ENCODE measurements around the gene MDFIC. TPM values are rescaled to one million over a fixed set of nuclear protein-coding genes. Genes with fewer than 3 reads are reported as not detected.

Gene MDFIC
- total and polyA plus RNA-seq, 2 experiments from 2014 or later, result 3.0 to 5.2 TPM

DNA sequence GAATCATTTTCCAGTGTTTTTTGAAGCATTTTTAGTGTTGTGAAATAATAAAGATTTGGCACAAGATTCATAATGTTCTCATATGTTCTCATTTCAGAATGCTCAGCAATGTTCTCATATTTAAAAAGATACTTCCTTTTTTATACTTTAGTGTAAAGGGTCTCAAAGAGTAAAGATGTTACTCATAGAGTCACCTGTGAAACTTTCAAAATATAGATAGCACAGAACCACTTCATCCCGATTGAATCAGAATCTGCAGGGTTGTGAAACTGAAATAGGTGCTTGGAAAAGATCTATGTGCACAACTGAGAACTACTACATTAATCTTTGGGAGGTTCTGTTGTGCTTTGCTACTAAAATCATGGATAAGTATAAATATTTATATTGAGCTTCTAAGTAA is 144.7 kb downstream of the MDFIC start:
- H3K27me3 Mint-ChIP-seq (ENCODE audit: insufficient read depth, low read depth, poor library complexity), result no peaks in the 10 kb centered on the region

DNA sequence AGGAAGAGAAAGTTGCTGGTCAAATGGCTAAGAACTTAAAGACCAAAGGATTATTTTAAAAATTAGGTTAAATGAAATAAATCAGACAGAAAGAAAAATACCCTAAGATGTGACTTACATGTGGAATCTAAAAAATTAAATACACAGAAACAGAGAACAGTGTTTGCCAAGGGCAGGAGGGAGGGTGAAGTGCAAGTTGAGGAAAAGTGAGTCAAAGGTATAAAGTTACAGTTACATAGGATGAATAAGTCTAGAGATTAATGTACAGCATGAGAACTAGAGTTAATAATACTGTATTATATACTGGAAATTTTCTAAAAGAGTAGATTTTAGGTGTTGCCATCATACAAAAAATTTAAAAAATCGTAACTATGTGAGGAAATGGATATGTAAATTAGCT is 146.3 kb downstream of the MDFIC start:
- no peaks in the 10 kb centered on the region for H3K36me3 Mint-ChIP-seq (ENCODE audit: low read depth)
- no peaks in the 10 kb centered on the region for H3F3A ChIP-seq (replicated peaks; ENCODE audit: low read depth)
- H3K9me2 ChIP-seq (ENCODE audit: insufficient read depth), result no peaks in the 10 kb centered on the region
- H3K9me3 Mint-ChIP-seq, result no peaks in the 10 kb centered on the region
- ATAC-seq (no peak), DNase-seq (ENCODE audit: low spot score) (no peak)
- H3K4me3 ChIP-seq, result no peak overlapping the region
- H4K20me1 ChIP-seq (replicated peaks; ENCODE audit: insufficient read depth), result no peaks in the 10 kb centered on the region
- H3K4me1 Mint-ChIP-seq, result peaks cover 1% of the 10 kb centered on the region; the same call in 1 of the 3 replicates
- H3K4me2 ChIP-seq, result no peak overlapping the region
- H3K4me3 Mint-ChIP-seq, result no peak overlapping the region
- H3K4me1 ChIP-seq (ENCODE audit: insufficient read depth), result no peaks in the 10 kb centered on the region
- H3K36me3 ChIP-seq (ENCODE audit: insufficient read depth), result no peaks in the 10 kb centered on the region
- TF ChIP-seq NANOG (IDR thresholded peaks at IDR 0.05; ENCODE audit: borderline replicate concordance) (no peak), EZH2 (IDR thresholded peaks at IDR 0.05; ENCODE audit: low read depth, unreplicated experiment) (no peak), STAT1 (IDR thresholded peaks at IDR 0.05; ENCODE audit: unreplicated experiment) (no peak), CREB1 (CRISPR knock-in tag; IDR thresholded peaks at IDR 0.05; ENCODE audit: low read depth) (no peak), ZNF462 (CRISPR knock-in tag; IDR thresholded peaks at IDR 0.05) (no peak), EZH2phosphoT487 (IDR thresholded peaks at IDR 0.05; ENCODE audit: unreplicated experiment) (no peak), JUNB (IDR thresholded peaks at IDR 0.05; ENCODE audit: unreplicated experiment) (no peak), ZNF114 (CRISPR knock-in tag; IDR thresholded peaks at IDR 0.05) (no peak), ZNF331 (CRISPR knock-in tag; IDR thresholded peaks at IDR 0.05; ENCODE audit: low read depth) (no peak)
- TF ChIP-seq, protein P1, sequence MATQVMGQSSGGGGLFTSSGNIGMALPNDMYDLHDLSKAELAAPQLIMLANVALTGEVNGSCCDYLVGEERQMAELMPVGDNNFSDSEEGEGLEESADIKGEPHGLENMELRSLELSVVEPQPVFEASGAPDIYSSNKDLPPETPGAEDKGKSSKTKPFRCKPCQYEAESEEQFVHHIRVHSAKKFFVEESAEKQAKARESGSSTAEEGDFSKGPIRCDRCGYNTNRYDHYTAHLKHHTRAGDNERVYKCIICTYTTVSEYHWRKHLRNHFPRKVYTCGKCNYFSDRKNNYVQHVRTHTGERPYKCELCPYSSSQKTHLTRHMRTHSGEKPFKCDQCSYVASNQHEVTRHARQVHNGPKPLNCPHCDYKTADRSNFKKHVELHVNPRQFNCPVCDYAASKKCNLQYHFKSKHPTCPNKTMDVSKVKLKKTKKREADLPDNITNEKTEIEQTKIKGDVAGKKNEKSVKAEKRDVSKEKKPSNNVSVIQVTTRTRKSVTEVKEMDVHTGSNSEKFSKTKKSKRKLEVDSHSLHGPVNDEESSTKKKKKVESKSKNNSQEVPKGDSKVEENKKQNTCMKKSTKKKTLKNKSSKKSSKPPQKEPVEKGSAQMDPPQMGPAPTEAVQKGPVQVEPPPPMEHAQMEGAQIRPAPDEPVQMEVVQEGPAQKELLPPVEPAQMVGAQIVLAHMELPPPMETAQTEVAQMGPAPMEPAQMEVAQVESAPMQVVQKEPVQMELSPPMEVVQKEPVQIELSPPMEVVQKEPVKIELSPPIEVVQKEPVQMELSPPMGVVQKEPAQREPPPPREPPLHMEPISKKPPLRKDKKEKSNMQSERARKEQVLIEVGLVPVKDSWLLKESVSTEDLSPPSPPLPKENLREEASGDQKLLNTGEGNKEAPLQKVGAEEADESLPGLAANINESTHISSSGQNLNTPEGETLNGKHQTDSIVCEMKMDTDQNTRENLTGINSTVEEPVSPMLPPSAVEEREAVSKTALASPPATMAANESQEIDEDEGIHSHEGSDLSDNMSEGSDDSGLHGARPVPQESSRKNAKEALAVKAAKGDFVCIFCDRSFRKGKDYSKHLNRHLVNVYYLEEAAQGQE (IDR thresholded peaks at IDR 0.05; ENCODE audit: unreplicated experiment), result no peak
- TF ChIP-seq, protein P2, sequence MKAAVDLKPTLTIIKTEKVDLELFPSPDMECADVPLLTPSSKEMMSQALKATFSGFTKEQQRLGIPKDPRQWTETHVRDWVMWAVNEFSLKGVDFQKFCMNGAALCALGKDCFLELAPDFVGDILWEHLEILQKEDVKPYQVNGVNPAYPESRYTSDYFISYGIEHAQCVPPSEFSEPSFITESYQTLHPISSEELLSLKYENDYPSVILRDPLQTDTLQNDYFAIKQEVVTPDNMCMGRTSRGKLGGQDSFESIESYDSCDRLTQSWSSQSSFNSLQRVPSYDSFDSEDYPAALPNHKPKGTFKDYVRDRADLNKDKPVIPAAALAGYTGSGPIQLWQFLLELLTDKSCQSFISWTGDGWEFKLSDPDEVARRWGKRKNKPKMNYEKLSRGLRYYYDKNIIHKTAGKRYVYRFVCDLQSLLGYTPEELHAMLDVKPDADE (IDR thresholded peaks at IDR 0.05), result no peak
- H2AFZ ChIP-seq, result no peak overlapping the region
- H3K27ac Mint-ChIP-seq, result no peak overlapping the region
- no peaks in the 10 kb centered on the region for H3K27me3 Mint-ChIP-seq (ENCODE audit: insufficient read depth, low read depth, poor library complexity)
- no peak overlapping the region for H3K27ac ChIP-seq (ENCODE audit: low read depth)
- no peaks in the 10 kb centered on the region for H3K27me3 ChIP-seq (ENCODE audit: insufficient read depth)
- no peaks in the 10 kb centered on the region for H3K79me2 ChIP-seq (replicated peaks; ENCODE audit: insufficient read depth)

More for the DNA sequence above, 144.7 kb downstream of the MDFIC start:
- Mint-ChIP-seq H3K9me3 (no peaks in the 10 kb centered on the region), H3K4me1 (peaks cover 2% of the 10 kb centered on the region; the same call in 1 of the 3 replicates), H3K4me3 (no peak overlapping the region), H3K36me3 (ENCODE audit: low read depth) (no peaks in the 10 kb centered on the region), H3K27ac (no peak overlapping the region)
- Histone ChIP-seq H3K79me2 (replicated peaks; ENCODE audit: insufficient read depth) (no peaks in the 10 kb centered on the region), H3F3A (replicated peaks; ENCODE audit: low read depth) (no peaks in the 10 kb centered on the region), H3K27ac (ENCODE audit: low read depth) (no peak overlapping the region), H3K4me1 (ENCODE audit: insufficient read depth) (no peaks in the 10 kb centered on the region), H3K9me2 (ENCODE audit: insufficient read depth) (no peaks in the 10 kb centered on the region), H3K27me3 (ENCODE audit: insufficient read depth) (no peaks in the 10 kb centered on the region), H2AFZ (no peak overlapping the region), H3K4me3 (no peak overlapping the region), H4K20me1 (replicated peaks; ENCODE audit: insufficient read depth) (no peaks in the 10 kb centered on the region), H3K36me3 (ENCODE audit: insufficient read depth) (no peaks in the 10 kb centered on the region), H3K4me2 (no peak overlapping the region)
- no peak for DNase-seq (ENCODE audit: low spot score)
- ATAC-seq, result no peak
- TF ChIP-seq EZH2phosphoT487 (IDR thresholded peaks at IDR 0.05; ENCODE audit: unreplicated experiment) (no peak), CREB1 (CRISPR knock-in tag; IDR thresholded peaks at IDR 0.05; ENCODE audit: low read depth) (no peak), ZNF331 (CRISPR knock-in tag; IDR thresholded peaks at IDR 0.05; ENCODE audit: low read depth) (no peak), JUNB (IDR thresholded peaks at IDR 0.05; ENCODE audit: unreplicated experiment) (no peak), NANOG (IDR thresholded peaks at IDR 0.05; ENCODE audit: borderline replicate concordance) (no peak)
